Liver (tissue), 9 donors: ENCODE measurements around the gene TMEM14A. TPM values are rescaled to one million over a fixed set of nuclear protein-coding genes. Genes with fewer than 3 reads are reported as not detected.
A peak's percentile ranks its signal among the peaks of the same experiment; 100 is the strongest.

Source experiments
- DNase-seq: peaks from one replicate; pipeline ENCODE4 v3.0.0-alpha.2; 2017; ENCODE audit warnings: low spot score
- H3K27ac ChIP-seq, 2 donors: one replicate each; pipeline ENCODE4 v1.7.0; 2013; ENCODE audit warnings: inconsistent platforms in 2 of 2, low read length in 2 of 2, control low read depth in 1 of 2, low read depth in 1 of 2, mild to moderate bottlenecking in 1 of 2
- H3K27me3 ChIP-seq, 4 donors: one replicate each; pipeline versions ENCODE4 v1.6.1 to v1.7.0; 2013; ENCODE audit warnings: low read length in 3 of 4, inconsistent platforms in 1 of 4, mild to moderate bottlenecking in 1 of 4, moderate library complexity in 1 of 4; ENCODE audit not compliant: control insufficient read depth in 4 of 4, insufficient read depth in 4 of 4
- H3K36me3 ChIP-seq, 4 donors: one replicate each; pipeline versions ENCODE4 v1.6.1 to v1.7.0; 2013; ENCODE audit warnings: low read length in 3 of 4, mild to moderate bottlenecking in 3 of 4, low read depth in 1 of 4, moderate library complexity in 1 of 4; ENCODE audit not compliant: control insufficient read depth in 4 of 4, insufficient read depth in 3 of 4
- H3K4me1 ChIP-seq, 4 donors: one replicate each; pipeline versions ENCODE4 v1.6.1 to v1.7.0; 2013; ENCODE audit warnings: low read length in 3 of 4, mild to moderate bottlenecking in 3 of 4, moderate library complexity in 1 of 4; ENCODE audit not compliant: control insufficient read depth in 4 of 4, insufficient read depth in 4 of 4
- H3K4me3 ChIP-seq, 3 donors: one replicate each; pipeline versions ENCODE4 v1.6.1 to v1.7.0; 2013; ENCODE audit warnings: low read length in 3 of 3, control low read depth in 1 of 3, low read depth in 1 of 3, mild to moderate bottlenecking in 1 of 3
- H3K9ac ChIP-seq, 2 donors: one replicate each; pipeline ENCODE4 v1.7.0; 2013; ENCODE audit warnings: low read length in 2 of 2, mild to moderate bottlenecking in 2 of 2, moderate library complexity in 2 of 2, control low read depth in 1 of 2, low read depth in 1 of 2
- H3K9me3 ChIP-seq, 4 donors: one replicate each; pipeline versions ENCODE4 v1.6.1 to v1.7.0; 2013; ENCODE audit warnings: low read length in 3 of 4; ENCODE audit not compliant: control insufficient read depth in 4 of 4
- EGR1 ChIP-seq, 2 donors: IDR thresholded peaks; 2 replicates each; pipeline ENCODE4 v1.6.1; 2016 to 2018; ENCODE audit warnings: antibody characterized with exemption in 2 of 2, low read depth in 2 of 2
- FOXA1 ChIP-seq: IDR thresholded peaks from 2 replicates; pipeline ENCODE4 v1.6.1; 2016; ENCODE audit warnings: antibody characterized with exemption
- FOXA2 ChIP-seq: IDR thresholded peaks from 2 replicates; pipeline ENCODE4 v1.6.1; 2016; ENCODE audit warnings: antibody characterized with exemption
- GABPA ChIP-seq, 2 donors: IDR thresholded peaks in 1 of 2; conservative IDR thresholded peaks in 1 of 2; 2 replicates each; pipeline ENCODE4 v1.6.1; 2016; ENCODE audit warnings: antibody characterized with exemption in 2 of 2, mild to moderate bottlenecking in 1 of 2, moderate library complexity in 1 of 2
- HNF4A ChIP-seq, 2 donors: conservative IDR thresholded peaks; 2 replicates each; pipeline ENCODE4 v1.6.1; 2016; ENCODE audit warnings: antibody characterized with exemption in 2 of 2, mild to moderate bottlenecking in 2 of 2
- HNF4G ChIP-seq: IDR thresholded peaks from 2 replicates; pipeline ENCODE4 v1.6.1; 2016; ENCODE audit warnings: antibody characterized with exemption
- JUND ChIP-seq, 2 donors: IDR thresholded peaks; 2 replicates each; pipeline ENCODE4 v1.6.1; 2016; ENCODE audit warnings: antibody characterized with exemption in 2 of 2
- NR2F2 ChIP-seq: IDR thresholded peaks from 2 replicates; pipeline ENCODE4 v1.6.1; 2016; ENCODE audit warnings: antibody characterized with exemption
- RXRA ChIP-seq, 2 donors: IDR thresholded peaks; 2 replicates each; pipeline ENCODE4 v1.6.1; 2017 to 2018; ENCODE audit warnings: antibody characterized with exemption in 2 of 2, mild to moderate bottlenecking in 1 of 2
- SP1 ChIP-seq: IDR thresholded peaks from 2 replicates; pipeline ENCODE4 v1.6.1; 2018; ENCODE audit warnings: antibody characterized with exemption, mild to moderate bottlenecking
- TAF1 ChIP-seq: conservative IDR thresholded peaks from 2 replicates; pipeline ENCODE4 v1.6.1; 2016; ENCODE audit warnings: antibody characterized with exemption, mild to moderate bottlenecking
- YY1 ChIP-seq: IDR thresholded peaks from 2 replicates; pipeline ENCODE4 v1.6.1; 2016; ENCODE audit warnings: antibody characterized with exemption, mild to moderate bottlenecking
- WGBS: extraction: QIAGEN DNeasy Blood & Tissue Kit; methylation state at CpG from one replicate; pipeline ENCODE4 v1.1.7; 2013; 5-methylcytosine and 5-hydroxymethylcytosine counted together
- polyA plus RNA-seq, 2 donors: library from polyadenylated mRNA; stranded (reverse) in 1 of 2; unstranded in 1 of 2; fragments of 200-250 nt in 1 of 2; fragments of >200 nt in 1 of 2; fragmentation: Nextera tagmentation in 1 of 2; extraction: Ambion mirVana in 1 of 2; gene quantifications; one replicate each; pipeline versions ENCODE4 v1.2.1 to v1.2.3, GENCODE V29; 2013 to 2015
- total RNA-seq, 2 donors: library from RNA; depleted of rRNA; stranded (reverse); fragments of >200 nt; gene quantifications; one replicate each; pipeline ENCODE4 v1.2.3, GENCODE V29; 2014
- TF ChIP-seq, protein P1 (sequence below): IDR thresholded peaks from 2 replicates; pipeline ENCODE4 v1.6.1; 2016; ENCODE audit warnings: antibody characterized with exemption
- TF ChIP-seq, protein P2 (sequence below): IDR thresholded peaks from 2 replicates; pipeline ENCODE4 v1.6.1; 2016; ENCODE audit warnings: antibody characterized with exemption
- TF ChIP-seq, protein P3 (sequence below): IDR thresholded peaks from 2 replicates; pipeline ENCODE4 v1.6.1; 2016; ENCODE audit warnings: antibody characterized with exemption
- TF ChIP-seq, protein P4 (sequence below): IDR thresholded peaks from 2 replicates; pipeline ENCODE4 v1.6.1; 2016; ENCODE audit warnings: antibody characterized with exemption, mild to moderate bottlenecking
- TF ChIP-seq, protein P5 (sequence below): fragments of 150-350 bp; IDR thresholded peaks from 2 replicates; pipeline ENCODE4 v1.5.1; 2017; ENCODE audit warnings: improper control_type of control experiment, low read depth, low read length; ENCODE audit not compliant: missing input control
- donor health status: healthy.
- donor health status: healthy.
- donor health status: healthy.
- donor health status: healthy.
- donor health status: healthy.

The TMEM14A gene
- total and polyA plus RNA-seq, 4 donors = 15.6 to 63.6 (median 22.9) TPM

DNA sequence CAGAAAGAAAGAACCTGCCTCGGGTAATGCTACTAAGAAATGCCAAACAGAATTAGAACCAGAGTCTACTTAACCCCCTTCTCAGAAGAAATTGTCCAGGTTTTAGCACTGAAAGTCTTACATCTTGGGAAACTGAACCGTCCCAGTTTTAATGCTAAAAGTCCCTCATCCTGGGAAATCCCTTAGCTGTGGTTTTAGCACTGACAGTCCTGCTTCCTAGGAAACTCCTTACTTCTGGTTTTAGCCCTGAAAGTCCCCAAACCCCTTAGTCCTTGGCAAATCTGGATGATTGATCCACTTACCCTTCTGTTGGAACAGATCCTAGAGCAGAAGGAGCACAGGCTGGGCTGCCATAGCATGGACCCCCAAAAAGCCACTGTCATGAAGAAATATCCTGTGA is 4.8 kb upstream of the TMEM14A start:
- peak overlapping the region; percentile 35 to 85 for H3K9ac ChIP-seq
- H3K4me3 ChIP-seq = peak overlapping the region; percentile 7 to 91 (median 66)
- 42% methylated on average over 2 of the region's 2 CpGs for WGBS
- H3K27ac ChIP-seq = peak overlapping the region in 1 of 2 donors; percentile 52
- DNase-seq = no peak
- TF ChIP-seq, protein P1, sequence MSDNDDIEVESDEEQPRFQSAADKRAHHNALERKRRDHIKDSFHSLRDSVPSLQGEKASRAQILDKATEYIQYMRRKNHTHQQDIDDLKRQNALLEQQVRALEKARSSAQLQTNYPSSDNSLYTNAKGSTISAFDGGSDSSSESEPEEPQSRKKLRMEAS = no peak
- TF ChIP-seq FOXA2 (no peak), FOXA1 (no peak), JUND (IDR thresholded peaks at IDR 0.05) (no peak), GABPA (IDR thresholded peaks at IDR 0.05 in 1 of 2, conservative IDR thresholded peaks at IDR 0.05 in 1 of 2) (no peak), HNF4G (no peak), YY1 (no peak), HNF4A (conservative IDR thresholded peaks at IDR 0.05) (no peak), SP1 (no peak), EGR1 (IDR thresholded peaks at IDR 0.05; ENCODE audit: low read depth in 2 of 2) (no peak), TAF1 (no peak), RXRA (IDR thresholded peaks at IDR 0.05) (no peak), NR2F2 (no peak)
- TF ChIP-seq, protein P2, sequence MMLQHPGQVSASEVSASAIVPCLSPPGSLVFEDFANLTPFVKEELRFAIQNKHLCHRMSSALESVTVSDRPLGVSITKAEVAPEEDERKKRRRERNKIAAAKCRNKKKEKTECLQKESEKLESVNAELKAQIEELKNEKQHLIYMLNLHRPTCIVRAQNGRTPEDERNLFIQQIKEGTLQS = no peak
- TF ChIP-seq, protein P3, sequence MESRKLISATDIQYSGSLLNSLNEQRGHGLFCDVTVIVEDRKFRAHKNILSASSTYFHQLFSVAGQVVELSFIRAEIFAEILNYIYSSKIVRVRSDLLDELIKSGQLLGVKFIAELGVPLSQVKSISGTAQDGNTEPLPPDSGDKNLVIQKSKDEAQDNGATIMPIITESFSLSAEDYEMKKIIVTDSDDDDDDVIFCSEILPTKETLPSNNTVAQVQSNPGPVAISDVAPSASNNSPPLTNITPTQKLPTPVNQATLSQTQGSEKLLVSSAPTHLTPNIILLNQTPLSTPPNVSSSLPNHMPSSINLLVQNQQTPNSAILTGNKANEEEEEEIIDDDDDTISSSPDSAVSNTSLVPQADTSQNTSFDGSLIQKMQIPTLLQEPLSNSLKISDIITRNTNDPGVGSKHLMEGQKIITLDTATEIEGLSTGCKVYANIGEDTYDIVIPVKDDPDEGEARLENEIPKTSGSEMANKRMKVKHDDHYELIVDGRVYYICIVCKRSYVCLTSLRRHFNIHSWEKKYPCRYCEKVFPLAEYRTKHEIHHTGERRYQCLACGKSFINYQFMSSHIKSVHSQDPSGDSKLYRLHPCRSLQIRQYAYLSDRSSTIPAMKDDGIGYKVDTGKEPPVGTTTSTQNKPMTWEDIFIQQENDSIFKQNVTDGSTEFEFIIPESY = no peak
- TF ChIP-seq, protein P4, sequence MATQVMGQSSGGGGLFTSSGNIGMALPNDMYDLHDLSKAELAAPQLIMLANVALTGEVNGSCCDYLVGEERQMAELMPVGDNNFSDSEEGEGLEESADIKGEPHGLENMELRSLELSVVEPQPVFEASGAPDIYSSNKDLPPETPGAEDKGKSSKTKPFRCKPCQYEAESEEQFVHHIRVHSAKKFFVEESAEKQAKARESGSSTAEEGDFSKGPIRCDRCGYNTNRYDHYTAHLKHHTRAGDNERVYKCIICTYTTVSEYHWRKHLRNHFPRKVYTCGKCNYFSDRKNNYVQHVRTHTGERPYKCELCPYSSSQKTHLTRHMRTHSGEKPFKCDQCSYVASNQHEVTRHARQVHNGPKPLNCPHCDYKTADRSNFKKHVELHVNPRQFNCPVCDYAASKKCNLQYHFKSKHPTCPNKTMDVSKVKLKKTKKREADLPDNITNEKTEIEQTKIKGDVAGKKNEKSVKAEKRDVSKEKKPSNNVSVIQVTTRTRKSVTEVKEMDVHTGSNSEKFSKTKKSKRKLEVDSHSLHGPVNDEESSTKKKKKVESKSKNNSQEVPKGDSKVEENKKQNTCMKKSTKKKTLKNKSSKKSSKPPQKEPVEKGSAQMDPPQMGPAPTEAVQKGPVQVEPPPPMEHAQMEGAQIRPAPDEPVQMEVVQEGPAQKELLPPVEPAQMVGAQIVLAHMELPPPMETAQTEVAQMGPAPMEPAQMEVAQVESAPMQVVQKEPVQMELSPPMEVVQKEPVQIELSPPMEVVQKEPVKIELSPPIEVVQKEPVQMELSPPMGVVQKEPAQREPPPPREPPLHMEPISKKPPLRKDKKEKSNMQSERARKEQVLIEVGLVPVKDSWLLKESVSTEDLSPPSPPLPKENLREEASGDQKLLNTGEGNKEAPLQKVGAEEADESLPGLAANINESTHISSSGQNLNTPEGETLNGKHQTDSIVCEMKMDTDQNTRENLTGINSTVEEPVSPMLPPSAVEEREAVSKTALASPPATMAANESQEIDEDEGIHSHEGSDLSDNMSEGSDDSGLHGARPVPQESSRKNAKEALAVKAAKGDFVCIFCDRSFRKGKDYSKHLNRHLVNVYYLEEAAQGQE = no peak
- TF ChIP-seq, protein P5, sequence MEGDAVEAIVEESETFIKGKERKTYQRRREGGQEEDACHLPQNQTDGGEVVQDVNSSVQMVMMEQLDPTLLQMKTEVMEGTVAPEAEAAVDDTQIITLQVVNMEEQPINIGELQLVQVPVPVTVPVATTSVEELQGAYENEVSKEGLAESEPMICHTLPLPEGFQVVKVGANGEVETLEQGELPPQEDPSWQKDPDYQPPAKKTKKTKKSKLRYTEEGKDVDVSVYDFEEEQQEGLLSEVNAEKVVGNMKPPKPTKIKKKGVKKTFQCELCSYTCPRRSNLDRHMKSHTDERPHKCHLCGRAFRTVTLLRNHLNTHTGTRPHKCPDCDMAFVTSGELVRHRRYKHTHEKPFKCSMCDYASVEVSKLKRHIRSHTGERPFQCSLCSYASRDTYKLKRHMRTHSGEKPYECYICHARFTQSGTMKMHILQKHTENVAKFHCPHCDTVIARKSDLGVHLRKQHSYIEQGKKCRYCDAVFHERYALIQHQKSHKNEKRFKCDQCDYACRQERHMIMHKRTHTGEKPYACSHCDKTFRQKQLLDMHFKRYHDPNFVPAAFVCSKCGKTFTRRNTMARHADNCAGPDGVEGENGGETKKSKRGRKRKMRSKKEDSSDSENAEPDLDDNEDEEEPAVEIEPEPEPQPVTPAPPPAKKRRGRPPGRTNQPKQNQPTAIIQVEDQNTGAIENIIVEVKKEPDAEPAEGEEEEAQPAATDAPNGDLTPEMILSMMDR = no peak
- H3K9me3 ChIP-seq = no peaks in the 10 kb centered on the region
- peaks cover 0 to 3% (median under 1%) of the 10 kb centered on the region in 4 donors for H3K36me3 ChIP-seq
- peaks cover 5 to 64% (median 39%) of the 10 kb centered on the region in 4 donors for H3K4me1 ChIP-seq
- H3K27me3 ChIP-seq = no peaks in the 10 kb centered on the region
